Bronchial epithelial cell (primary cell): ENCODE measurements around the gene TRABD2A. TPM values are rescaled to one million over a fixed set of nuclear protein-coding genes. Genes with fewer than 3 reads are reported as not detected.

ENCODE experiments used
- DNase-seq: peaks from one replicate; pipeline ENCODE4 v3.0.0-alpha.2; 2010; ENCODE audit warnings: low read depth
- FAIRE-seq: peaks from 2 replicates; lab custom pipeline; 2011; peaks lifted over from hg19 to GRCh38; lab: Jason Lieb, UNC
- H3K27me3 ChIP-seq: 2 replicates; pipeline ENCODE4 v1.5.1; 2011; ENCODE audit warnings: low read length; ENCODE audit not compliant: control insufficient read depth, insufficient read depth
- H3K36me3 ChIP-seq: 2 replicates; pipeline ENCODE4 v1.5.1; 2011; ENCODE audit warnings: low read length; ENCODE audit not compliant: control insufficient read depth, insufficient read depth
- H3K4me3 ChIP-seq: 2 replicates; pipeline ENCODE4 v1.5.1; 2011; ENCODE audit warnings: mild to moderate bottlenecking, low read depth, low read length, control low read depth
- total RNA-seq: library from RNA; depleted of rRNA; stranded (reverse); fragments of >200 nt; gene quantifications from 2 replicates; pipeline ENCODE4 v1.2.1, GENCODE V29; 2014
- TF ChIP-seq, protein P1 (sequence below): IDR thresholded peaks from 2 replicates; pipeline ENCODE4 v1.5.1; 2011; ENCODE audit warnings: mild to moderate bottlenecking, moderate library complexity, low read length, control low read depth, inconsistent platforms; ENCODE audit not compliant: insufficient read depth, severe bottlenecking

TRABD2A gene
- total RNA-seq, 1 donor from 2014 or later = 1.3 TPM

DNA sequence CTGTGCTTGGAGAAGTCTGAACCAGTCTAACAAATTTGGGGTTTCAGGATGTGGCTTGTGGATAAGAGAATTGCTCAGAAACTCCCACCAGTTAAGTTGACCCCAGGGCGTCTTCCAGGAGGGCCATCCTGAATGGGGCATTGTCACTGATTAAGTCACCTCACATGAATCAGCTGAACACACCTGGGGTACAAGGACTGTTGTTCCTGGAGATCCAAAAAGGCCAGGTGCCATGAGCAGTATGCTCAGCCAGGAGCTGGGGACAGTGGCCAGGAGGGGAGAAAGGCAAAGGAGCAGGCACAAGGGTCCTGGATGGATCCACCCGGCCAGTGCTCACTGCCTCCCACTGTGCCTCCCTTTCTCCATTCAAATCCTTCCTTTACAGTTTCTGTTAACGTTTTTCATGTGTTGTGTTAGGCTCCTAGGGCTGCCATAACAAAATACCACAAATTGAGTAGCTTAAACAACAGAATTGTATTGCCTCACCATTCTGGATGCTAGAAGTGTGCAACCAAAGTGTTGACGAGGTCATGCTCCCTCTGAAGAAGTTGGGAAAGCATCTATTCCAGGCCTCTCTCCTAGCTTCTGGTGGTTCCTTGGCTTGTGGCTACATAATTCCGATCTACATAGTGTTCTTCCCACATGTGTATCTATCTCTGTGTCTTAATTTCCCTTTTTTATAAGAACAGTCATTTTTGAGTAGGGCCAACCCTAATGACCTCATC is 33.4 kb downstream of the TRABD2A start:
- no peak for FAIRE-seq
- Histone ChIP-seq H3K36me3 (no peaks in the 10 kb centered on the region), H3K4me3 (no peak overlapping the region), H3K27me3 (no peaks in the 10 kb centered on the region)
- TF ChIP-seq, protein P1, sequence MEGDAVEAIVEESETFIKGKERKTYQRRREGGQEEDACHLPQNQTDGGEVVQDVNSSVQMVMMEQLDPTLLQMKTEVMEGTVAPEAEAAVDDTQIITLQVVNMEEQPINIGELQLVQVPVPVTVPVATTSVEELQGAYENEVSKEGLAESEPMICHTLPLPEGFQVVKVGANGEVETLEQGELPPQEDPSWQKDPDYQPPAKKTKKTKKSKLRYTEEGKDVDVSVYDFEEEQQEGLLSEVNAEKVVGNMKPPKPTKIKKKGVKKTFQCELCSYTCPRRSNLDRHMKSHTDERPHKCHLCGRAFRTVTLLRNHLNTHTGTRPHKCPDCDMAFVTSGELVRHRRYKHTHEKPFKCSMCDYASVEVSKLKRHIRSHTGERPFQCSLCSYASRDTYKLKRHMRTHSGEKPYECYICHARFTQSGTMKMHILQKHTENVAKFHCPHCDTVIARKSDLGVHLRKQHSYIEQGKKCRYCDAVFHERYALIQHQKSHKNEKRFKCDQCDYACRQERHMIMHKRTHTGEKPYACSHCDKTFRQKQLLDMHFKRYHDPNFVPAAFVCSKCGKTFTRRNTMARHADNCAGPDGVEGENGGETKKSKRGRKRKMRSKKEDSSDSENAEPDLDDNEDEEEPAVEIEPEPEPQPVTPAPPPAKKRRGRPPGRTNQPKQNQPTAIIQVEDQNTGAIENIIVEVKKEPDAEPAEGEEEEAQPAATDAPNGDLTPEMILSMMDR = no peak
- DNase-seq = no peak

DNA sequence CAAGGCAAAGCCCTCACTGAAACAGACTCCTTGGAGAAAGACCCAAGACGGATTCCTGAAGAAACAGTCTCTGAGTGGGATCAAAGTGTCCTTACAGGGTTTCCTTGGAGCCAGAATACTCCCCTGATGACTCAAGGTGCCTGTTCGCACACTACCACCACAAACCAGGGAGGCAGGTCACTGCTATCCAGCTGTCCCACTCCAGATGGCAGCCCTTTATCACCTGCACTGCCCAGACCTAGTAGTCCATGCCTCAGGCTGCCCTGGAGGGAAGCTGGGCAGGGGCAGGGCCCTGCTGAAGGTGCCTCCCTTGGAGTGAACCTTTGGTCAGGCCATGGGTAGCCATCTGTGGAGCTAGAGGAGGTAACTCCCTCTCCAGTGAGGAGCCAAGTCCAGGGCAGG is 34.1 kb downstream of the TRABD2A start:
- FAIRE-seq = peak; percentile 60
- Histone ChIP-seq H3K4me3 (no peak overlapping the region), H3K36me3 (no peaks in the 10 kb centered on the region), H3K27me3 (no peaks in the 10 kb centered on the region)
- TF ChIP-seq, protein P1 = no peak
- no peak for DNase-seq

DNA sequence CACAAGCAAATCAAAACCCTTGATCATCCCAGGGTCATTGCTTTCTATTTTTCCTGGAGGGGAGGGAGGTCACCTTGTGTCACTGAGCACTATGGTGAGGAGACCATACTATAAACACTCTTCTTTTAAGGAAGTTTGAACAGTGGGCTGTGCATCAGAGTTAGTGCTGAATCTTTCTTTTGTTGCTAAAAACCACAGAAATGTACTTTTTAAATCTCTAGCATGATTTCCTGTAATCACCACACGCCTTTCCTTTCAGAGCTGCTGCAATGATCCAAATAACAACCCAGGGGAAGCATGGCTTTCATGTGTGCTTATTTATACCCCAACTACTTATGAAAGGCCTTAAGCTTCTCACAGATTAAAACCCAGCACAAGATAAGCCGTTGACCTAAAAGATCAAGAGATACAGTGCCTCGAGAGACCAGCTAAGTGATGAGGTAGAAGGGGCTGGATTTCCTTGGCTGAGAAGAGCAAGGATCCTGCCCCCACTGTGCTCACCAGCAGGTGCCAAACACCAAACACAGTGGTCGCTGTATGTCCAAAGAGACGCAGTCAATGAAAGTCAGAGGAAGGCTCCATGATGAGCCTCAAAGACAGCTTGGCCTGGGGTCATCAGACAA is 34.7 kb downstream of the TRABD2A start:
- Histone ChIP-seq H3K36me3 (no peaks in the 10 kb centered on the region), H3K27me3 (no peaks in the 10 kb centered on the region), H3K4me3 (no peak overlapping the region)
- DNase-seq = no peak
- TF ChIP-seq, protein P1 = no peak
- FAIRE-seq = peak; percentile 40

DNA sequence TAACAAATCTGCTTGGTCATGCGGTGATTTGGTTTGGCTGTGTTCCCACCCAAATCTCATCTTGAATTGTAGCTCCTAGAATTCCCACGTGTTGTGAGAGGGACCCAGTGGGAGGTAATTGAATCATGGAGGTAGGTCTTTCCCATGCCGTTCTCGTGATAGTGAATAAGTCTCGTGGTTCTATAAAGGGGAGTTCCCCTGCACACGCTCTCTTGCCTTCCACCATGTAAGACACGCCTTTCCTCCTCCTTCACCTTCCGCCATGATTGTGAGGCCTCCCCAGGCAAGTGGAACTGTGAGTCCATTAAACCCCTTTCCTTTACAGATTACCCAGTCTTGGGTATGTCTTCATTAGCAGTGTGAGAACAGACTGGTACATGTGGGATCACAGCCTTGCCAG is 36.7 kb downstream of the TRABD2A start:
- Histone ChIP-seq H3K4me3 (no peak overlapping the region), H3K27me3 (no peaks in the 10 kb centered on the region), H3K36me3 (no peaks in the 10 kb centered on the region)
- TF ChIP-seq, protein P1 = no peak
- peak; percentile 13 for FAIRE-seq
- DNase-seq = no peak

DNA sequence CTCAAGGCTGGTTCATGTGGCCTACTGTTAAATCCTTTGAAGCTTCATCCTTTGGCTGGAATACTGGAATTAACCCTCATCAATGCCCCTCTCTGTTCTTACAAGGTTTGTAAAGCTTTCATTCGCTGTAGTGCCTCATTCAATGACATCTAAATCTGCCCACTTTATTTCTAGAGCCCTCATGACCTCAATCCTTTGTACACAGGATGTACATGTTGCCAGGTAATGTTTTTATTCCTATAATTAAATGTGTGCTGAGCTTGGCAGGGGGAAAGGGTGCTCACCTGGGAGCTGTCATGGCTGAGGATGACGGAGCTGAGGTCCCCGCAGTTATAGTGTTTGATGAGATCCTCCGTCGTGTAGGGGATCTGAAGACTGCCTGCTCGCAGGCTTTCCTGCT is 39.3 kb downstream of the TRABD2A start:
- H3K4me3 ChIP-seq = no peak overlapping the region
- H3K36me3 ChIP-seq = no peaks in the 10 kb centered on the region
- FAIRE-seq (no peak), DNase-seq (no peak)
- TF ChIP-seq, protein P1 = no peak
- H3K27me3 ChIP-seq = no peaks in the 10 kb centered on the region
